Naive B cell (primary cell): ENCODE data around the gene MZT2A. TPM values are rescaled to one million over a fixed set of nuclear protein-coding genes. Genes with fewer than 3 reads are reported as not detected.
"Not testable (repeated sequence)": the region's sequence is repeated elsewhere in the genome, so short reads cannot be mapped to it uniquely, and the experiment has no call there.

ENCODE experiments used
- ATAC-seq, 2 donors: fragments of 150-1000 bp; cut with Tn5 transposase; 2 replicates each; pipeline ENCODE4 v1.10.0; 2021; ENCODE audit warnings: low read depth in 2 of 2, mild to moderate bottlenecking in 2 of 2, moderate library complexity in 2 of 2
- DNase-seq: peaks from one replicate; pipeline ENCODE4 v3.0.0; 2022
- H3K27ac Mint-ChIP-seq, 6 donors: one replicate each; pipeline ENCODE4 v1.8.0; 2020 to 2022; ENCODE audit warnings: mild to moderate bottlenecking in 6 of 6, mixed read lengths in 6 of 6, moderate library complexity in 5 of 6, inconsistent platforms in 2 of 6
- H3K27me3 Mint-ChIP-seq, 3 donors: one replicate each; pipeline ENCODE4 v1.8.0; 2021 to 2022; ENCODE audit warnings: mixed read lengths in 3 of 3, mild to moderate bottlenecking in 1 of 3
- H3K36me3 Mint-ChIP-seq, 2 donors: one replicate each; pipeline ENCODE4 v1.8.0; 2020 to 2022; ENCODE audit warnings: mixed read lengths in 2 of 2, inconsistent platforms in 1 of 2, mild to moderate bottlenecking in 1 of 2
- H3K4me1 Mint-ChIP-seq, 3 donors: one replicate each; pipeline ENCODE4 v1.8.0; 2020 to 2022; ENCODE audit warnings: mixed read lengths in 3 of 3, inconsistent platforms in 1 of 3, mild to moderate bottlenecking in 1 of 3, moderate library complexity in 1 of 3
- H3K4me3 Mint-ChIP-seq, 8 donors: one replicate each; pipeline ENCODE4 v1.8.0; 2020 to 2022; ENCODE audit warnings: mild to moderate bottlenecking in 8 of 8, mixed read lengths in 8 of 8, moderate library complexity in 8 of 8, inconsistent platforms in 2 of 8
- H3K9me3 Mint-ChIP-seq, 7 donors: one replicate each; pipeline ENCODE4 v1.8.0; 2020 to 2022; ENCODE audit warnings: mixed read lengths in 7 of 7, mild to moderate bottlenecking in 5 of 7, inconsistent platforms in 2 of 7, moderate library complexity in 1 of 7
- polyA plus RNA-seq, 6 donors: library from polyadenylated mRNA; unstranded; fragments of 300-500 nt; fragmentation: Illumina TruSeq; gene quantifications; one replicate each; pipeline ENCODE4 v1.2.3, GENCODE V29; 2021; ENCODE audit warnings: low read depth in 6 of 6

Gene MZT2A
- polyA plus RNA-seq, 6 donors from 2014 or later = 48.5 to 108 (median 82.3) TPM

DNA sequence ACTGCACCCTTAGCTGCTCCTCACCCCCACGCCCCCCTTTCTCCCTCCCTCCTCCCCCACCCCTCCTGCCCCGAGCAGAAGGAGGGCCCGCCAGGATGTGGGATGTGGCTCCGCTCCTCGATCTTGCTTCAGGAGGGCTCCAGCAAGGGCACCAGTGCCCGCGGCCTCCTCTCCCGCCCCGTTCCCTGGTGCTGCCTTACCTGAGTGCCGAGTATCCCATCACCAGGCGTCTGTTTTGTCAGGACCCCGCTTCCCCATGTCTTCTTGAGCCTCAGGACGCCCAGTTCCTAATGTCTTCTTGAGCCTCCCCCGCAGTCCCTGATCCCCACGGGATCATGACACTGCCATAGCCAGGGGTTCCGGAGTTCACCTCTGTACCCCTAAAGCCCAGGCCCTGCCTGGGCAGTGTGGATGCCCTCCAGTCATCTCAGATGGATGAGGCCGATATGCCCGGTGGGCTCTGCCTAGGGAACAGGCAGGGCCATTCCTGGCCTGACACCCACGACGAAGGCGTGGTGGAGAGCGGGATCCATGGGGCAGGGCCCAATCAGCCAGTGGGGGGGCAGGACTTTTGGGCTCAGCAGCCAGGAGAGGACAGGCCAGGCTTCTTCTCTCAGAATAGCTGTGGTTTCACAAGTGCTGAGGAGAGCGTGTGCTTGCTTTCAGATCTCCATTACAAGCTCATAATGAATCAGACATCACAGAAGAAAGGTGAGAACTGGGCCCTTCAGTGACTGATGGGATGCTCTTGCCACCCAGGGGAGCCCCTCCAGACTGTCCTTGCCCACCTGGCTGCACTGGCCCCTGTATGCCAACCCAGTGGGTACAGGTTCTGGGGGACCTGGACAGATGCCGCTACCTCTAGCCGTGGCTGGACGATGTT lies 37.0 kb upstream of the MZT2A start:
- H3K9me3 Mint-ChIP-seq, H3K27me3 Mint-ChIP-seq, ATAC-seq, H3K36me3 Mint-ChIP-seq, DNase-seq: not testable (repeated sequence)
- H3K27ac Mint-ChIP-seq = peak overlapping the region in 1 of 6 donors; percentile 85
- H3K4me3 Mint-ChIP-seq = peak overlapping the region; percentile 64 to 93 (median 81)
- H3K4me1 Mint-ChIP-seq = peaks cover 3 to 15% (median 5%) of the 10 kb centered on the region in 3 donors

GRCh38 chr2:131527131-131528001 lies 35.2 kb upstream of the MZT2A start, which contains the start of gene CCDC74A:
Gene CCDC74A, plus strand, starts transcription at chr2:131527888. Its CDS starts 83 bp downstream, at chr2:131527971.
- ATAC-seq (peak; percentile 93 to 94), DNase-seq (peak; percentile 78)
- not testable (repeated sequence) for H3K27me3 Mint-ChIP-seq, H3K9me3 Mint-ChIP-seq, H3K36me3 Mint-ChIP-seq
- peak within 1 kb of the TSS in 5 of 6 donors; percentile 70 to 93 (median 86) for H3K27ac Mint-ChIP-seq
- H3K4me3 Mint-ChIP-seq = peak within 1 kb of the TSS; percentile 82 to 95 (median 92)
- peaks cover 3 to 15% (median 5%) of the 10 kb centered on the region in 3 donors for H3K4me1 Mint-ChIP-seq

DNA sequence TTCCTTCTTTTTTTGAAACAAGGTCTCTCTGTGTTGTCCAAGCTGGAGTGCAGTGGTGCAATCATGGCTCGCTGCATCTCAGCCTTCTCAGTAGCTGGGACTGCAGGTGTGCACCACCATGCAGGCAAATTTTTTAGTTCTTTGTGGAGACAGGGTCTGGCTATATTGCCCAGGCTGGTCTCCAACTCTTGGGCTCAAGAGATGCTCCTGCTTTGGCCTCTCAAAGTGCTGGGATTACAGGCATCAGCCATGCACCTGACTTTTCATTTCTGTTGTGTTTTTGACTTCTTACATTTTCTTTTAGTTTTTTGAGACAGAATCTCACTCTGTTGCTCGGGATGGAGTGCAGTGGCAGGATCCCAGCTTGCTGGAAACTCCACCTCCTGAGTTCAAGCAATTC lies 33.1 kb upstream of the MZT2A start:
- peak overlapping the region in 1 of 6 donors; percentile 33 for H3K27ac Mint-ChIP-seq
- H3K27me3 Mint-ChIP-seq, ATAC-seq, H3K9me3 Mint-ChIP-seq, H3K36me3 Mint-ChIP-seq, DNase-seq: not testable (repeated sequence)
- H3K4me3 Mint-ChIP-seq = peak overlapping the region in 1 of 8 donors; percentile 15
- peaks cover 3 to 15% (median 5%) of the 10 kb centered on the region in 3 donors for H3K4me1 Mint-ChIP-seq

DNA sequence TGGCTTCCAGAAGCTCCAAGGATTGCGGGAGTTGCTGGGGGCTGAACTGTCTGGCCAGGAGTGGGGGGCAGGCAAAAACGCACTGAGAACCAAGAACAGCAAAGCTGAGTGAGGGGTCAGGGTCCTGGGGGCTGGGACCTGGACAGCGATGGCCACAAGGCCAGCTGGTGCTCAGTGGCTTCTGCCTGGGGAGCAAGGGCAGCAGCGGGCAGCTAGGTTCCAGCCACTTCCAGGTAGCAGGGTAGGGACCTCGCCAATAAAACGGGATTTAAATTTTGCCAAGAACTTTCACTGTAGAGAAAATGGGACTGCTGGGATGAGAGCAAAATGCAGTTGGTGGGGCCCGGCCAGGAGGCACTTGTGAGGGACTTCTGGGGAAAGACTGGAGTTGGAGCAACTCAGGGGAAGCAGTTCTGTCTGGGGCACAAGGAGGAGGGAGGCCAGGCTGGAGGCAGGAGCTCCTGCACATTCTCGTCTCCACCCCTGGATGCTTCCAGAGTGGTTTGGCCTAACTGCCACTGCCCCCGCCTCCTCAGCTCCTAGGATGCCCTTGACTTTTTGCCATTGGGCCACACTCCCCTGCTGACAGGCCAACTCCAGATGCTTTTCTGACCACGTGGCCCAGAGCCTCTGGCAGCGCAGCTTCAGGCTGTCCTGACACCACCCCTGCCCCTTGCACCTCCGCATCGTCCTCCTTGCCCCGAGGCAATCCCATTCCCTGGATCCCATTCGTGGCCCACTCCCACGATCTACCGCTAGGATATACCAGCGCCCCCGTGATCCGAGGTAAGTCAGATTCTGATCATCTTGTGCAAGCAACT lies 30.0 kb upstream of the MZT2A start:
- DNase-seq (no peak), ATAC-seq (no peak)
- H3K9me3 Mint-ChIP-seq = no peaks in the 10 kb centered on the region
- peak overlapping the region in 4 of 6 donors; percentile 32 to 81 (median 52) for H3K27ac Mint-ChIP-seq
- no peaks in the 10 kb centered on the region for H3K27me3 Mint-ChIP-seq
- peaks cover 0 to 5% of the 10 kb centered on the region in 2 donors for H3K36me3 Mint-ChIP-seq
- H3K4me3 Mint-ChIP-seq = peak overlapping the region in 2 of 8 donors; percentile 39 to 56
- peaks cover 0 to under 1% (median 0%) of the 10 kb centered on the region in 3 donors for H3K4me1 Mint-ChIP-seq

DNA sequence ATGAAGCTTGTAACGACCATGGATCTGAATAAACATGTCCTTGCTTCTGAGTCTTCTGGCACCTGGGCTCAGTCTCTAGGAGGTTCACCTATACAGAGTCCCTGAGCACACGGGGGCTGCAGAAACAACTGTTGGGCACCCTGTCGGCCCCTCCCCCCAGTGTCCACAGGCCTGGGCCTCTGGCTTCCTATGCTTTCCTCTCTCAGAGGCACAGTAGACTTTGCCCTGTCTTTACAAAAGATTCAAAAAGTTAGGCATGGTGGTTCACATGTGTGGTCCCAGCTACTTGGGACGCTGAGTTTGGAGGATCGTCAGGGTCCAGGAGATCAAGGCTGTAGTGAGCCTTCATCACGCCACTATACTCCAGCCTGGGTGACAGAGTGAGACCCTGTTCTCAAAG lies 29.3 kb upstream of the MZT2A start:
- DNase-seq, H3K27me3 Mint-ChIP-seq, H3K9me3 Mint-ChIP-seq, H3K4me3 Mint-ChIP-seq, H3K4me1 Mint-ChIP-seq, H3K36me3 Mint-ChIP-seq, ATAC-seq: not testable (repeated sequence)
- H3K27ac Mint-ChIP-seq = peak overlapping the region in 1 of 6 donors; percentile 51

- Mint-ChIP-seq H3K36me3 (peaks cover 0 to 10% of the 10 kb centered on the region in 2 donors), H3K27ac (no peak overlapping the region), H3K4me1 (no peaks in the 10 kb centered on the region), H3K27me3 (no peaks in the 10 kb centered on the region), H3K9me3 (no peaks in the 10 kb centered on the region), H3K4me3 (no peak overlapping the region)
- no peak for ATAC-seq
- DNase-seq = no peak
These were observed 28.3 kb upstream of the MZT2A start for GRCh38 chr2:131520526-131520925.

DNA sequence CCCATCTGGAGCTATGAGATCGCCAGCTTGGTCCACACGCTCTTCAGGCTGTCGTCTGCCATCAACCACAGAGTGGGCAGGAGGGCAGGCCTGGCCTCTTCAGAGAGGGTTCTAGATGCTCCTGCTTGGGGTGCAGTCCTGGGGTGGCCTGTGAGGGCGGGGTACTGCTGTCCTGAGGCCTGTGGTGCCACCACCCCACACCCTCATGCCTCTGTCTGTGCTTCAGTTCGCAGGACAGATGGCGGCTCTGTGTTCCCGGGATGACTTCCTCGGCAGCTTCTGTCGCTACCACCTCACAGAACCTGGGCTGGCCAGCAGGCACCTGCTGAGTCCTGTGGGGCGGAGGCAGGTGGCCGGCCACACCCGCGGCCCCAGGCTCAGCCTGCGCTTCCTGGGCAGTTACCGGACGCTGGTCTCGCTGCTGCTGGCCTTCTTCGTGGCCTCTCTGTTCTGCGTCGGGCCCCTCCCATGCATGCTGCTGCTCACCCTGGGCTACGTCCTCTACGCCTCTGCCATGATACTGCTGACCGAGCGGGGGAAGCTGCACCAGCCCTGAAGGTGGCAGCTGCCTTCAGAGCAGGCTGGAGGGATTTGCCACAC lies 27.8 kb upstream of the MZT2A start:
- H3K27ac Mint-ChIP-seq = peak overlapping the region in 1 of 6 donors; percentile 51
- not testable (repeated sequence) for H3K27me3 Mint-ChIP-seq, DNase-seq, H3K9me3 Mint-ChIP-seq, H3K4me3 Mint-ChIP-seq, H3K36me3 Mint-ChIP-seq, H3K4me1 Mint-ChIP-seq, ATAC-seq

GRCh38 chr2:131519466-131519865 lies 27.3 kb upstream of the MZT2A start:
- H3K27me3 Mint-ChIP-seq = no peaks in the 10 kb centered on the region
- peak overlapping the region in 1 of 6 donors; percentile 51 for H3K27ac Mint-ChIP-seq
- ATAC-seq = no peak
- DNase-seq = no peak
- no peaks in the 10 kb centered on the region for H3K9me3 Mint-ChIP-seq
- H3K4me1 Mint-ChIP-seq = peaks cover 0 to 7% (median 7%) of the 10 kb centered on the region in 3 donors
- peaks cover 0 to 10% of the 10 kb centered on the region in 2 donors for H3K36me3 Mint-ChIP-seq
- H3K4me3 Mint-ChIP-seq = no peak overlapping the region

DNA sequence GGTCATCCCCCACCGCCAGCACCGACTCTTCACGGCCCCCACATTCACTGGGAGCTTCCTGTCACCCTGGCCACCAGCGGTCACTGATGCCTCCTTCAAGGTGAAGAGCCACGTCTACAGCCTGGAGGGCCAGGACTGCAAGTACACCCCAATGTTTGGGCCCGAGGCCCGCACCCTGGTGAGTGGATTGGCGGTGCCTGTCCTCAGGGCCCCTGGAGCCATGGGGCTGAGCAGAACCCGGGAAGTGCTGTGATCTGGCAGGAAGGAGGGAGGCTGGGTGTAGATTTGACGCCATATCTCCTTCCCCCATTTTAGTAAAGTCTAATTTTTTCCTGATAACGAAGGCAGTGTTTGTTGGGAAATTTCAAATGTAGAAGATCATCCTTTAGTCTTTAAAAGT lies 26.3 kb upstream of the MZT2A start:
- ATAC-seq, H3K9me3 Mint-ChIP-seq, DNase-seq, H3K27me3 Mint-ChIP-seq, H3K36me3 Mint-ChIP-seq: not testable (repeated sequence)
- H3K27ac Mint-ChIP-seq = peak overlapping the region in 2 of 6 donors; percentile 70 to 96
- H3K4me1 Mint-ChIP-seq = peaks cover 0 to 17% (median 16%) of the 10 kb centered on the region in 3 donors
- peak overlapping the region in 1 of 8 donors; percentile 71 for H3K4me3 Mint-ChIP-seq

GRCh38 chr2:131517856-131518255 lies 25.7 kb upstream of the MZT2A start:
- H3K36me3 Mint-ChIP-seq, H3K4me3 Mint-ChIP-seq, ATAC-seq, H3K27me3 Mint-ChIP-seq, DNase-seq, H3K9me3 Mint-ChIP-seq: not testable (repeated sequence)
- Mint-ChIP-seq H3K27ac (peak overlapping the region in 2 of 6 donors; percentile 36 to 78), H3K4me1 (peaks cover 0 to 21% (median 18%) of the 10 kb centered on the region in 3 donors)

DNA sequence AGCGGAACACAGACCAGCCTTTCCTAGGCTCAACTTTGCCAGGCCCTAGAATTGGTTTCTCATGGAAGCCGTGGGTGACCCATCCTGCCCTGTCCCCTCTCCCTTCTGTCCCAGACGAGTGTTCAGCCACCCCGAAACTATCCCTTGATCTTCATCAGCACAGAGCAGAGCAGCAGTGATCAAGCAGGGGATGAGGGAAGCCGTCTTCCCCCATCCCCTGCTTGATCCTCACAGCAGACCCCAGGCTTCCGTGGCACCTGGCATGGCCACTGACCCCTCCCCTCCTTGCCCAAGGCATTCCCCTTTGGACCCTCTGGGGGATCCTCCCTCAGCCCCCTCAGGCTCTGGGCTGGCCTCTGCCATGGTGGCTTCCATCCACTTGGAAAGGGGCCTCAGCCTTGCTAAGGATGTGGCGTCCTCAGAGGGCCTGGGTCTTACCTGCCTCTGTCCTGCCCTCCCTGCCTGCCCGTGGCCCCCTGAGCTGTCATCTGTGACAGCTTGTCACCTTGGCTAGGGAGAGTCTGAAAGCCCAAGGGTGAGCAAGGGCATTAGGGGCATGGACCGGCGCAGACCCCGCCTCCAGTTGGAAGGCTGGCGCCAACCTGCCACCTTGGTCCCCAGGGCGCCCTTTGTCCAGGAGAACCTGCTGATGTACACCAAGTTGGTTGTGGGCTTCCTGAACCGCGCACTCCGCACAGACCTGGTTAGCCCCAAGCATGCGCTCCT lies 25.1 kb upstream of the MZT2A start:
- H3K4me3 Mint-ChIP-seq = no peak overlapping the region
- ATAC-seq (no peak), DNase-seq (no peak)
- peaks cover 3 to 10% of the 10 kb centered on the region in 2 donors for H3K36me3 Mint-ChIP-seq
- no peaks in the 10 kb centered on the region for H3K27me3 Mint-ChIP-seq
- H3K27ac Mint-ChIP-seq = peak overlapping the region in 4 of 6 donors; percentile 38 to 78 (median 58)
- H3K9me3 Mint-ChIP-seq = no peaks in the 10 kb centered on the region
- peaks cover 4 to 27% (median 23%) of the 10 kb centered on the region in 3 donors for H3K4me1 Mint-ChIP-seq

DNA sequence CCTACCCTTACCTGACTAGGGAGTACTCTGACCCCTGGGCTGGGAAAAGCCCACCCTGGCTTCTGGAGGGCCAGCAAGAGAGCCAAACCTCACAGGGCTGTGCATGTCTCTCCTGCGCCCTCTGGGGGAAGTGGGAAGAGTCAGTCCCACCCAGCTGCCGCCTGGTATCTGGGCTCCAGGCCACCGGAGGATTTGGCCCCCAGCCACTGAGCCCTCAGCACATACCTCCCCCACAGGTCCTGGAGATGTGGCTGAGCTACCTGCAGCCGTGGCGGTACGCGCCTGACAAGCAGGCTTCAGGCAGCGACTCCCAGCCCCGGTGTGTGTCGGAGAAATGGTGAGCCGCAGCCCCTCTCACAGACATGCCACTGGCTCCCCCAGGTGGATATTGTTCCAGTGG lies 24.4 kb upstream of the MZT2A start:
- not testable (repeated sequence) for H3K27me3 Mint-ChIP-seq, DNase-seq, H3K36me3 Mint-ChIP-seq, H3K9me3 Mint-ChIP-seq, H3K4me3 Mint-ChIP-seq, ATAC-seq
- Mint-ChIP-seq H3K4me1 (peaks cover 5 to 32% (median 25%) of the 10 kb centered on the region in 3 donors), H3K27ac (peak overlapping the region in 4 of 6 donors; percentile 38 to 78 (median 58))
